ENCODE measurements around the gene SCMH1.

DNA sequence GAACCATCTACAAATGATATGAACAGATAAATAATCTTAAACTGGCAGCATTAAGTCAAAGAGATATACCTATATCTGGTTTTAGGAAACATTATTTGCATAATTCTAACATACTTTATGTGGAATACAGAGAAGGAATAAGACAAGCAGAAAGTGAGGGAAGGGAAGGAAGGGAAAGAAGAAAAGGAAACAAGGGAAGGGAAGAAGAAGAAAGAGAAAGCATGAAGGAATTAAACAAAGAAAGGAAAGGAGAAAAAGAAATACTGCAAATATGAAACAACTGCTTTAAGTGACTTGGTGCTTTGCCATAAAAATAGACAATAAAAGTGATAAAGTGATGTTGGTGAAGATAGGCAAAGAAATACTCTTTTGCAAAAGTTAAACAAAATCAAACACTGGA is 20.1 kb downstream of the SCMH1 start:
- TF ChIP-seq, protein P1, sequence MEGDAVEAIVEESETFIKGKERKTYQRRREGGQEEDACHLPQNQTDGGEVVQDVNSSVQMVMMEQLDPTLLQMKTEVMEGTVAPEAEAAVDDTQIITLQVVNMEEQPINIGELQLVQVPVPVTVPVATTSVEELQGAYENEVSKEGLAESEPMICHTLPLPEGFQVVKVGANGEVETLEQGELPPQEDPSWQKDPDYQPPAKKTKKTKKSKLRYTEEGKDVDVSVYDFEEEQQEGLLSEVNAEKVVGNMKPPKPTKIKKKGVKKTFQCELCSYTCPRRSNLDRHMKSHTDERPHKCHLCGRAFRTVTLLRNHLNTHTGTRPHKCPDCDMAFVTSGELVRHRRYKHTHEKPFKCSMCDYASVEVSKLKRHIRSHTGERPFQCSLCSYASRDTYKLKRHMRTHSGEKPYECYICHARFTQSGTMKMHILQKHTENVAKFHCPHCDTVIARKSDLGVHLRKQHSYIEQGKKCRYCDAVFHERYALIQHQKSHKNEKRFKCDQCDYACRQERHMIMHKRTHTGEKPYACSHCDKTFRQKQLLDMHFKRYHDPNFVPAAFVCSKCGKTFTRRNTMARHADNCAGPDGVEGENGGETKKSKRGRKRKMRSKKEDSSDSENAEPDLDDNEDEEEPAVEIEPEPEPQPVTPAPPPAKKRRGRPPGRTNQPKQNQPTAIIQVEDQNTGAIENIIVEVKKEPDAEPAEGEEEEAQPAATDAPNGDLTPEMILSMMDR (IDR thresholded peaks at IDR 0.05) = no peak
- TF ChIP-seq YY1 (IDR thresholded peaks at IDR 0.05; ENCODE audit: low read depth) (no peak), SIN3A (IDR thresholded peaks at IDR 0.05; ENCODE audit: borderline replicate concordance, low read depth, low read length) (no peak), EP300 (IDR thresholded peaks at IDR 0.05; ENCODE audit: borderline replicate concordance in 1 of 2, low read depth in 1 of 2, low read length in 1 of 2) (no peak), GABPA (IDR thresholded peaks at IDR 0.05; ENCODE audit: low read depth) (no peak), TAF1 (IDR thresholded peaks at IDR 0.05; ENCODE audit: borderline replicate concordance, low read depth, low read length) (no peak), RCOR1 (IDR thresholded peaks at IDR 0.05; ENCODE audit: low read length) (no peak), POLR2AphosphoS5 (IDR thresholded peaks at IDR 0.05; ENCODE audit: low read depth, low read length) (no peak)
- TF ChIP-seq, protein P2, sequence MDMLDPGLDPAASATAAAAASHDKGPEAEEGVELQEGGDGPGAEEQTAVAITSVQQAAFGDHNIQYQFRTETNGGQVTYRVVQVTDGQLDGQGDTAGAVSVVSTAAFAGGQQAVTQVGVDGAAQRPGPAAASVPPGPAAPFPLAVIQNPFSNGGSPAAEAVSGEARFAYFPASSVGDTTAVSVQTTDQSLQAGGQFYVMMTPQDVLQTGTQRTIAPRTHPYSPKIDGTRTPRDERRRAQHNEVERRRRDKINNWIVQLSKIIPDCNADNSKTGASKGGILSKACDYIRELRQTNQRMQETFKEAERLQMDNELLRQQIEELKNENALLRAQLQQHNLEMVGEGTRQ (IDR thresholded peaks at IDR 0.05; ENCODE audit: borderline replicate concordance, low read depth, low read length) = no peak
- TF ChIP-seq, protein P3, sequence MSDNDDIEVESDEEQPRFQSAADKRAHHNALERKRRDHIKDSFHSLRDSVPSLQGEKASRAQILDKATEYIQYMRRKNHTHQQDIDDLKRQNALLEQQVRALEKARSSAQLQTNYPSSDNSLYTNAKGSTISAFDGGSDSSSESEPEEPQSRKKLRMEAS (IDR thresholded peaks at IDR 0.05; ENCODE audit: low read depth) = no peak

All from SK-N-SH (cell line).